ENCODE measurements around the gene DOP1A. TPM values are rescaled to one million over a fixed set of nuclear protein-coding genes. Genes with fewer than 3 reads are reported as not detected.
A peak's percentile ranks its signal among the peaks of the same experiment; 100 is the strongest.

DOP1A gene
- total RNA-seq, 2 experiments from 2014 or later: 8.1 to 8.2 TPM

GRCh38 chr6:83192871-83193746 lies 125.6 kb downstream of the DOP1A start, which contains the start of the genes PGM3 and RWDD2A:
TSS of gene PGM3 (minus strand) at chr6:83193265. CDS start at chr6:83191012, 2,253 bp downstream.
TSS of gene RWDD2A (plus strand) at chr6:83193357. CDS start at chr6:83194452, 1,095 bp downstream.
- peak; percentile 93 for DNase-seq
- Mint-ChIP-seq H3K27ac (peak within 1 kb of the TSS; percentile 83), H3K4me1 (peaks cover 36% of the 10 kb centered on the region), H3K36me3 (no peaks in the 10 kb centered on the region), H3K27me3 (no peaks in the 10 kb centered on the region), H3K4me3 (peak within 1 kb of the TSS; percentile 89), H3K9me3 (no peaks in the 10 kb centered on the region)

DNA sequence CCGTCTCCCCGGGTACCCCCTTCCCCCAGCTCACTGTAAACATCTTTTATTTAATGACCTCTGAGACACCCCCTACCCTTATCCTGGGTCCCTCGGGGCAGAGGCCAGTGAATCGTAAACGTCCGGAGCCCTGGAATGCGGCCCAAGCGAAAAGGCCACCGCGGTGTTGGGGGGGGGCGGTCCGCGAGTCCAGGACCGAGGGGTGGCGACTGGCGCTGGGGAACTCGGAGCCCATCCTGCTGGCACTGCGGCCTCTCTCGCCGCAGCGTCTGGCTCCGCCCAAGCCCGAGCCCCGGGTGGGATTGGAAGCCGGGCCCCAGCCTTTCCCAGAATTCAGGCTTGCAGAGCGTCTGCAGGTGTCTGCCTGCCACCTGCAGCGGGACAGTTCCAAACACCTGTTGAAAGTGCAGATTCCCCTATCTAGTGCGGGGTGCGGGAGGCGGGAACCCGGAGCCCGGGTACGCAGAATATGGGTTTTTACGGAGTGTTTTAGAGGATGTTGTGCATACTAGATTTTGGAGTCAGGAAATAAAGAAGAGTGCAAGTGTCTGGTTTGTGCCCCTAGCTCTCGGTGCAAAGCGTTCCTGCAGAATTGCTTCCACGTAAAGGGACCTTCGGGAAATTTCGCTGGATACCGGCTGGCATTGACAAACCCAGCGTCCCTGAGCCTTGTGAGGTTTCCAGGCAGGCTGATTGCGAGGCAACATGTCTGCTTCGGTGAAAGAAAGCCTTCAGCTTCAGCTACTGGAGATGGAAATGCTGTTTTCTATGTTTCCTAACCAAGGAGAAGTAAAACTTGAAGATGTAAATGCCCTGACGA lies 126.5 kb downstream of the DOP1A start:
- Mint-ChIP-seq H3K4me1 (peaks cover 33% of the 10 kb centered on the region), H3K4me3 (peak overlapping the region; percentile 89), H3K36me3 (no peaks in the 10 kb centered on the region), H3K27me3 (no peaks in the 10 kb centered on the region), H3K27ac (no peak overlapping the region), H3K9me3 (no peaks in the 10 kb centered on the region)
- peak; percentile 23 for DNase-seq

DNA sequence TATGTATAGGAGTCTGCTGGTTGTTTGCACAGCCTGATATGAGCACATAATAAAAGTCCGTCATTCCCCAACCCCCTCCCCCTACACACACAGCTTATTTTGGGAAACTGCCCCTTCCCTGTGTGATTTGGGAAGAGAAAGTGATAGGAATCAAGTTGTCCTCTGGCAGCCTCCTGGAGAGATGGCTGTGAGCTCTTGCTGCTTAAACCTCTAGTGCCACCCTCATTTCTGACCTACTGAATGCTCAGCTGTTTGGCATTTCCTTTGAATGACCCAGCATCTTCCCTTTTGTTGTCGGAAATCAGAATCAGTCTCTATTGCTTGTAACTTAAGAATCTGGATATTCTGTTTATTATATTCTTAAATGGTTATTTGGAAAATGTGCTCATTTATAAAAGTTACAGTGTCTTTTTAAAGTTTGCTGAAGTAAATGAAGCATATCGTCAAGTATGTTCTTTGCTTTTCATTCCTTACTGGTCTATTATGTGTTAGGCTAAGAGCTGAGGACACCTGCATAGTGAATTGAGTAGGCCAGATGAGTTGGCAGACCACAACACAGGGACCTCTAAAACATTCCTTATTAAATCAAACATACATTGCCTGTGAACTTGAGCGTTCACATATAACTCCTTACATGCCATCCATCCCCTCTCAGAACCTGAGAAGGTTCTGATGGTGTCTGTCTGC lies 131.2 kb downstream of the DOP1A start:
- no peak overlapping the region for H3K27ac Mint-ChIP-seq
- no peaks in the 10 kb centered on the region for H3K27me3 Mint-ChIP-seq
- H3K4me3 Mint-ChIP-seq: no peak overlapping the region
- peaks cover 15% of the 10 kb centered on the region for H3K4me1 Mint-ChIP-seq
- no peak for DNase-seq
- no peaks in the 10 kb centered on the region for H3K36me3 Mint-ChIP-seq
- no peaks in the 10 kb centered on the region for H3K9me3 Mint-ChIP-seq

GRCh38 chr6:83199173-83199862 lies 131.8 kb downstream of the DOP1A start:
- Mint-ChIP-seq H3K4me1 (peaks cover 11% of the 10 kb centered on the region), H3K27ac (no peak overlapping the region), H3K36me3 (no peaks in the 10 kb centered on the region), H3K4me3 (no peak overlapping the region), H3K9me3 (no peaks in the 10 kb centered on the region), H3K27me3 (no peaks in the 10 kb centered on the region)
- DNase-seq: no peak

DNA sequence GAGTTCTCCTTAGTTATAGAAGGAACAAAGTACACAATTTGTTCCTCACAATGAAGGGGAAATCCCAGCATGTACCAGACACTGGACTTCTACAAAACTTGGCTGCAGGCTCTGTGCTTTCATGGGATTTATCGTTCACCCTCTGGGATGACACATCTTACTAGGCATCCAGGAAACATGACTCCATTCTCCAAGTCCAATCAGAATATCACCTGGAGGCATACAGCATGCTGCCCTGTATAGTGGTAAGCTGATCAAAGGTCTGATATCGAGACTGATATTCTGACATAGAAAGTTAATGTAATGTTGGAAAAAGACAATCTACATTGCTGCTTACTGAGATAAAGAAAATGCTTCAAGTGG lies 132.4 kb downstream of the DOP1A start:
- Mint-ChIP-seq H3K4me1 (peaks cover 6% of the 10 kb centered on the region), H3K27ac (no peak overlapping the region), H3K27me3 (no peaks in the 10 kb centered on the region), H3K36me3 (no peaks in the 10 kb centered on the region), H3K9me3 (no peaks in the 10 kb centered on the region), H3K4me3 (no peak overlapping the region)
- DNase-seq: no peak

GRCh38 chr6:83202031-83202430 lies 134.6 kb downstream of the DOP1A start:
- Mint-ChIP-seq H3K9me3 (no peaks in the 10 kb centered on the region), H3K36me3 (no peaks in the 10 kb centered on the region), H3K27me3 (peaks cover 6% of the 10 kb centered on the region), H3K27ac (no peak overlapping the region), H3K4me1 (peaks cover 6% of the 10 kb centered on the region), H3K4me3 (no peak overlapping the region)
- DNase-seq: no peak

- H3K9me3 Mint-ChIP-seq: no peaks in the 10 kb centered on the region
- no peak overlapping the region for H3K4me3 Mint-ChIP-seq
- peak; percentile 45 for DNase-seq
- H3K4me1 Mint-ChIP-seq: no peaks in the 10 kb centered on the region
- no peaks in the 10 kb centered on the region for H3K36me3 Mint-ChIP-seq
- no peak overlapping the region for H3K27ac Mint-ChIP-seq
- H3K27me3 Mint-ChIP-seq: peaks cover 10% of the 10 kb centered on the region
Measured at GRCh38 chr6:83215131-83216047, 147.9 kb downstream of the DOP1A start.

DNA sequence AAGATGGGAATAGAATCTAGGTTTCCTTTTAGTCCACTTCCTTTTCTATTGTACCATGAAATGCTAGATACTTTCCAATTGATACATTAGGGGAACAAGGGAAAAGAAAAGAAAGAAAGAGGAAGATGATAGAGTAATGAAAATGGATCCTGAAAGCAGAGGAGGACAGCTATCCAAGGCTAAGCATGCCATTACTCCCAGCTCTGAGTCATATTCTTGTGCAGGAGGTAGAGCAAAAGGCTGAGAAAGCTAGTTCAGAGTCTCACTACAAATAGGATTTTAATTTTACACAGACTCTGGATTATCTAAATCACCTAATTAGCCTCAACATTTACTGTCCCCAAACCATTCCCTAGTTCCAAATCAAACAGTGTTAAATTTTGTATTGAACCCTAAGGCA lies 149.3 kb downstream of the DOP1A start:
- Mint-ChIP-seq H3K4me1 (no peaks in the 10 kb centered on the region), H3K27me3 (peaks cover 5% of the 10 kb centered on the region), H3K36me3 (no peaks in the 10 kb centered on the region), H3K27ac (no peak overlapping the region), H3K9me3 (no peaks in the 10 kb centered on the region), H3K4me3 (no peak overlapping the region)
- DNase-seq: no peak

Other genes with a start within 250 kb of the DOP1A start
- gene UBE3D, start 1.8 kb upstream of the DOP1A start, total RNA-seq: 1 to 10 TPM; 7.1 to 8.2 TPM
- 10 to 100 TPM; 12.4 to 14.6 TPM for gene PGM3, start 125.6 kb downstream of the DOP1A start, total RNA-seq
- 1 to 10 TPM; 1.2 TPM for gene RWDD2A, start 125.7 kb downstream of the DOP1A start, total RNA-seq

Data from activated naive CD8-positive, alpha-beta T cell treated with anti-CD3 and anti-CD28 coated beads for 36 hours (primary cell).